HG03045 (cell line): ENCODE data around the gene PCDHGA1.
"Not testable (repeated sequence)": the region's sequence is repeated elsewhere in the genome, so short reads cannot be mapped to it uniquely, and the experiment has no call there.

ENCODE experiments used
- ATAC-seq: cut with Tn5 transposase; IDR thresholded peaks from one replicate; pipeline ENCODE4 v1.9.1; 2021; ENCODE audit warnings: mild to moderate bottlenecking, moderate library complexity; ENCODE audit not compliant: unreplicated experiment

The PCDHGA1 gene

GRCh38 chr5:141346017-141346416, 15.7 kb downstream of the PCDHGA1 start:
- not testable (repeated sequence) for ATAC-seq

GRCh38 chr5:141349917-141350619, 19.8 kb downstream of the PCDHGA1 start, which contains the start of gene PCDHGB1:
PCDHGB1 (plus strand) TSS chr5:141350099; CDS start chr5:141350261, 162 bp downstream.
- no peak for ATAC-seq

GRCh38 chr5:141351591-141351990, 21.3 kb downstream of the PCDHGA1 start:
- ATAC-seq: no peak

GRCh38 chr5:141354900-141355469, 24.7 kb downstream of the PCDHGA1 start, which contains the start of gene PCDHGA4:
PCDHGA4 (plus strand) TSS chr5:141355021; CDS start chr5:141355108, 87 bp downstream.
- no peak for ATAC-seq

- no peak for ATAC-seq
Measured at GRCh38 chr5:141355641-141356040, 25.3 kb downstream of the PCDHGA1 start.

GRCh38 chr5:141356133-141356532, 25.8 kb downstream of the PCDHGA1 start:
- no peak for ATAC-seq

GRCh38 chr5:141356950-141357349, 26.6 kb downstream of the PCDHGA1 start:
- no peak for ATAC-seq

GRCh38 chr5:141359790-141360426, 29.6 kb downstream of the PCDHGA1 start, which contains the start of gene PCDHGB2:
PCDHGB2 (plus strand) TSS chr5:141359994; CDS start chr5:141360136, 142 bp downstream.
- no peak for ATAC-seq

- no peak for ATAC-seq
Measured at GRCh38 chr5:141360685-141361084, 30.4 kb downstream of the PCDHGA1 start.

- no peak for ATAC-seq
Measured at GRCh38 chr5:141362719-141363118, 32.4 kb downstream of the PCDHGA1 start.

- no peak for ATAC-seq
Measured at GRCh38 chr5:141363952-141364660, 33.8 kb downstream of the PCDHGA1 start, which contains the start of gene PCDHGA5. PCDHGA5 (plus strand) TSS chr5:141364162; CDS start chr5:141364331, 169 bp downstream.

GRCh38 chr5:141366016-141366896, 35.9 kb downstream of the PCDHGA1 start:
- no peak for ATAC-seq

- peak; percentile 61 for ATAC-seq
Measured at GRCh38 chr5:141369994-141370848, 39.9 kb downstream of the PCDHGA1 start, which contains the start of gene PCDHGB3. PCDHGB3 (plus strand) TSS chr5:141370242; CDS start chr5:141370395, 153 bp downstream.

- no peak for ATAC-seq
Measured at GRCh38 chr5:141371572-141372475, 41.5 kb downstream of the PCDHGA1 start.

GRCh38 chr5:141373673-141374317, 43.5 kb downstream of the PCDHGA1 start, which contains the start of gene PCDHGA6:
PCDHGA6 (plus strand) TSS chr5:141373891; CDS start chr5:141374084, 193 bp downstream.
- no peak for ATAC-seq

- ATAC-seq: no peak
Measured at GRCh38 chr5:141374627-141375026, 44.3 kb downstream of the PCDHGA1 start.

- not testable (repeated sequence) for ATAC-seq
Measured at GRCh38 chr5:141375444-141376155, 45.3 kb downstream of the PCDHGA1 start.
